ENCODE data around the gene ATAD3A.

The ATAD3A gene

DNA sequence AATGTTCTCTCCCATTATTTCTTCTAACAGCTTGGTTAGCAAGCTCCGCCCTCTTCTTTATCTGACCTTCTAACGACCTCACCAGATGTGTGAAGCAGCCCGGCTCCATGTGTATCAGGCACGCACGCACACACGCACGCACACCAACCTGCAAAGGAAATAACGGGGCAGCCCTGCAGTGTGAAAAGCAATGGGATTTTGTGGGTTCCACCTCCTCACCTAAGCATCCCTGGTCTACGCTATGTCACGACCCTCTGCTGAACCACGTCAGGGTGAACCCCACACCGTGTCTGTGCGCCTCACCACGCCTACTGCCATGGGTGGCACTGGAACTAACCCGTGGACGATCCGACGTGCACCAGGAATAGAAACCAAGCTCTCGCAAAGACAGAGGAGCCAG lies 52.3 kb downstream of the ATAD3A start:
- Histone ChIP-seq H3K4me3 (ENCODE audit: low read length) (no peak overlapping the region), H3K18ac (ENCODE audit: low read length) (no peak overlapping the region), H2BK5ac (ENCODE audit: low read length) (no peak overlapping the region), H3K79me1 (ENCODE audit: low read length) (peaks cover 23% of the 10 kb centered on the region), H4K5ac (ENCODE audit: low read length) (no peak overlapping the region), H3K23ac (ENCODE audit: low read length) (no peak overlapping the region), H2BK120ac (ENCODE audit: low read depth, low read length) (no peak overlapping the region), H3K56ac (ENCODE audit: low read length) (no peak overlapping the region), H2BK15ac (replicated peaks; ENCODE audit: low read depth) (no peak overlapping the region), H2AK5ac (ENCODE audit: low read length) (no peak overlapping the region), H3K79me2 (ENCODE audit: control insufficient read depth, insufficient read depth, low read length) (peaks cover 50% of the 10 kb centered on the region), H3K9ac (ENCODE audit: low read length) (no peak overlapping the region), H3K36me3 (ENCODE audit: control insufficient read depth, insufficient read depth, low read length) (peaks cover 17% of the 10 kb centered on the region), H3K27ac (ENCODE audit: low read depth, low read length) (no peak overlapping the region), H3K4me2 (ENCODE audit: low read length) (no peak overlapping the region), H4K8ac (ENCODE audit: low read depth, low read length) (no peak overlapping the region), H3K4ac (ENCODE audit: low read depth, low read length) (no peak overlapping the region), H3K4me1 (ENCODE audit: control insufficient read depth, low read depth, low read length) (no peaks in the 10 kb centered on the region), H3K27me3 (ENCODE audit: insufficient read depth, low read length, poor library complexity) (no peaks in the 10 kb centered on the region)
- no peak for DNase-seq
- no CpG with 5 or more reads among the region's 19 CpGs for WGBS (ENCODE audit: extremely low coverage, insufficient coverage, low lambda C conversion rate)

DNA sequence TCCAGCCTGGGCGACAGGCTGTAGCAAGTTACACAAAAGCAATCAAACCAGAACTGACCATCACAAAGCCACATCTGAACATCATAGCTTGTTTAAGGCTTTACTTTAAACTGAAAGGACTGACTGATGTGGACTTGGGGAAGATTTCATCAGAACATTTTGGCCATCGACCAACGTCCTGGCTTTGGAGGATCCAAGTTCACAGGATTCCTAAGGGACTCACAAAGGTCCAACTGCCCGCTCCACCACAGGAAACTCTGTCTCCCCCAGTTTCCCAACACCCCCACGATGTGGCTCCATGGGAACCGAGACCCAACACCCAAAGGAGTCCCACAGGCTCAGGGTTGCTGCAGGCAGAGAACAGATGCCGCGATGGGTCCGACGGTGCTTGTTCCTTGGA lies 53.4 kb downstream of the ATAD3A start:
- Histone ChIP-seq H3K23ac (ENCODE audit: low read length) (no peak overlapping the region), H3K4me1 (ENCODE audit: control insufficient read depth, low read depth, low read length) (no peaks in the 10 kb centered on the region), H2BK120ac (ENCODE audit: low read depth, low read length) (no peak overlapping the region), H3K27me3 (ENCODE audit: insufficient read depth, low read length, poor library complexity) (no peaks in the 10 kb centered on the region), H3K4me3 (ENCODE audit: low read length) (no peak overlapping the region), H3K4ac (ENCODE audit: low read depth, low read length) (no peak overlapping the region), H3K79me1 (ENCODE audit: low read length) (peaks cover 25% of the 10 kb centered on the region), H3K56ac (ENCODE audit: low read length) (no peak overlapping the region), H2AK5ac (ENCODE audit: low read length) (no peak overlapping the region), H2BK15ac (replicated peaks; ENCODE audit: low read depth) (no peak overlapping the region), H3K18ac (ENCODE audit: low read length) (no peak overlapping the region), H2BK5ac (ENCODE audit: low read length) (no peak overlapping the region), H3K79me2 (ENCODE audit: control insufficient read depth, insufficient read depth, low read length) (peaks cover 61% of the 10 kb centered on the region), H3K9ac (ENCODE audit: low read length) (no peak overlapping the region), H3K27ac (ENCODE audit: low read depth, low read length) (no peak overlapping the region), H4K8ac (ENCODE audit: low read depth, low read length) (no peak overlapping the region), H3K4me2 (ENCODE audit: low read length) (no peak overlapping the region), H4K5ac (ENCODE audit: low read length) (no peak overlapping the region), H3K36me3 (ENCODE audit: control insufficient read depth, insufficient read depth, low read length) (peaks cover 17% of the 10 kb centered on the region)
- DNase-seq, result no peak
- WGBS (ENCODE audit: extremely low coverage, insufficient coverage, low lambda C conversion rate), result no CpG with 5 or more reads among the region's 10 CpGs

DNA sequence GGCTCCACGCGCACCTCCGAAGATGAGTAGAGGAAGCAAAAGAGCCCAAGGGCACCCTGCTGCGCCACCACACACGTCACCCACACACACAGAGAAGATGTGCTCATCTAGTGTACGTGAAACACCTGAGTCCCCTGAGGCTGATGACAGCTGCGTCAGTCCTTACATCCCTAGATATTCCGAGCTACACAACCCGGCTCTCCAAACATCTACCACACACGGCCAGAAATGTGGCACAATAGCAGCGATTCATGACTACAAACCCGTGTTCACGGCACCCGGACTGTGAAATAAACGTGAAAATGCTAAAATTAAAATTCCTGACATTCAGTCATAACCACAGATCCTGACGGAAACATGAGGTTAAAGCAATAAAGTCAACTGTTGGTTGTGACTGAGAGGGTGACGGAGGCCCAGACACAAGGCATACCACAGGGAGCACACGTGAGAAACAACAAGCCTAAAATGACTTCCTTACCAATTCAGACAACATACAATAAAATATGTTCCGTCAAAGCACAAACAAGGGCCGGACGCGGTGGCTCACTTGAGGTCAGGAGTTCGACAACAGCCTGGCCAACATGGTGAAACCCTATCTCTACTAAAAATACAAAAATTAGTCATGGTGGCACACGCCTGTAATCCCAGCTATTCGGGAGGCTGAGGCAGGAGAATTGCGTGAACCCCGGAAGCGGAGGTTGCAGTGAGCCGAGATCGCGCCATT lies 55.4 kb downstream of the ATAD3A start:
- Histone ChIP-seq H3K4me1 (ENCODE audit: control insufficient read depth, low read depth, low read length) (no peaks in the 10 kb centered on the region), H3K18ac (ENCODE audit: low read length) (no peak overlapping the region), H3K56ac (ENCODE audit: low read length) (no peak overlapping the region), H2BK5ac (ENCODE audit: low read length) (no peak overlapping the region), H3K27ac (ENCODE audit: low read depth, low read length) (no peak overlapping the region), H3K27me3 (ENCODE audit: insufficient read depth, low read length, poor library complexity) (no peaks in the 10 kb centered on the region), H3K36me3 (ENCODE audit: control insufficient read depth, insufficient read depth, low read length) (peaks cover 17% of the 10 kb centered on the region), H4K5ac (ENCODE audit: low read length) (no peak overlapping the region), H2BK120ac (ENCODE audit: low read depth, low read length) (no peak overlapping the region), H3K23ac (ENCODE audit: low read length) (no peak overlapping the region), H2BK15ac (replicated peaks; ENCODE audit: low read depth) (no peak overlapping the region), H3K4me2 (ENCODE audit: low read length) (no peak overlapping the region), H3K79me2 (ENCODE audit: control insufficient read depth, insufficient read depth, low read length) (peaks cover 77% of the 10 kb centered on the region), H2AK5ac (ENCODE audit: low read length) (no peak overlapping the region), H3K79me1 (ENCODE audit: low read length) (peaks cover 25% of the 10 kb centered on the region), H3K9ac (ENCODE audit: low read length) (no peak overlapping the region), H3K4ac (ENCODE audit: low read depth, low read length) (no peak overlapping the region), H4K8ac (ENCODE audit: low read depth, low read length) (no peak overlapping the region), H3K4me3 (ENCODE audit: low read length) (no peak overlapping the region)
- WGBS (ENCODE audit: extremely low coverage, insufficient coverage, low lambda C conversion rate), result no CpG with 5 or more reads among the region's 31 CpGs
- no peak for DNase-seq

DNA sequence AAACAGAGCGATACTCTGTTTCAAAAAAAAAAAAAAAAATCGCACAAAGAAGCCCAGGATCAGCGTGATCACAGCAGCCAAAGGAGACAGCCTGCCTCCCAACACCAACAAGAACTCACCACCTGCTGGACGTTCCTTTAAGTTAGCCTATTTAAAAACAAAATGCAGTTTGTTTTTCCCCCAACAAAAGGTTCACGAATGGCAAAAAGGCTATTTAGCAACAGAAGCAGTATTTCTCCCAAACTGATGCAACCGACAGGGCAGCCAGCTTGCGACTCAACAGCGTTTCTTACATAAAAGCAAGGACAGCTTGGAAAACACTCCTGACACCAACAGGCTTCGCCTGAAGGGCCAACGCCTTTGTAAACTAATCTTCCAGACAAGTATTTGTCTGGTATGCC lies 55.9 kb downstream of the ATAD3A start:
- peak; percentile 24 for DNase-seq
- Histone ChIP-seq H3K27me3 (ENCODE audit: insufficient read depth, low read length, poor library complexity) (no peaks in the 10 kb centered on the region), H3K56ac (ENCODE audit: low read length) (no peak overlapping the region), H3K4me2 (ENCODE audit: low read length) (no peak overlapping the region), H4K5ac (ENCODE audit: low read length) (no peak overlapping the region), H2BK5ac (ENCODE audit: low read length) (no peak overlapping the region), H2BK120ac (ENCODE audit: low read depth, low read length) (no peak overlapping the region), H3K4ac (ENCODE audit: low read depth, low read length) (no peak overlapping the region), H3K23ac (ENCODE audit: low read length) (no peak overlapping the region), H3K18ac (ENCODE audit: low read length) (no peak overlapping the region), H3K9ac (ENCODE audit: low read length) (no peak overlapping the region), H3K4me1 (ENCODE audit: control insufficient read depth, low read depth, low read length) (no peaks in the 10 kb centered on the region), H3K36me3 (ENCODE audit: control insufficient read depth, insufficient read depth, low read length) (peaks cover 13% of the 10 kb centered on the region), H3K4me3 (ENCODE audit: low read length) (no peak overlapping the region), H4K8ac (ENCODE audit: low read depth, low read length) (no peak overlapping the region), H2BK15ac (replicated peaks; ENCODE audit: low read depth) (no peak overlapping the region), H2AK5ac (ENCODE audit: low read length) (no peak overlapping the region), H3K79me1 (ENCODE audit: low read length) (peaks cover 19% of the 10 kb centered on the region), H3K27ac (ENCODE audit: low read depth, low read length) (no peak overlapping the region), H3K79me2 (ENCODE audit: control insufficient read depth, insufficient read depth, low read length) (peaks cover 79% of the 10 kb centered on the region)
- WGBS (ENCODE audit: extremely low coverage, insufficient coverage, low lambda C conversion rate), result no CpG with 5 or more reads among the region's 10 CpGs

DNA sequence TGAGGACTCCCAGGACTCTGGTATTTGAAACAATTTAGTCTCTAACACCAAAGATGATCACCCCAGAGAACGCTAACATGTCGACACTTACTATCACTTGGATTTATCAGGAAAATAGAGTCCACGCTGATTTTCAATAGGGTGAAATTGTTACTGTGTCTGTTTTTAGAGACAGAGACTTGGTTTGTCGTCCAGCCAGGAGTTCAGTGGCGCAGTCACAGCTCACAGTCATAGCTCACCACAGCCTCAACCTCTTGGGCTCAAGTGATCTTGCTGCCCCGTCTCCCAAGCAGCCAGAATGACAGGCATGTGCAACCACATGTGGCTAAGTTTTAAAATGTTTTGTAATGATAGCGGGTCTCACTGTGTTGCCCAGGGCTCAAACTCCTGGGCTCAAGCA lies 57.4 kb downstream of the ATAD3A start:
- Histone ChIP-seq H3K27ac (ENCODE audit: low read depth, low read length) (no peak overlapping the region), H4K5ac (ENCODE audit: low read length) (no peak overlapping the region), H2BK120ac (ENCODE audit: low read depth, low read length) (no peak overlapping the region), H3K79me2 (ENCODE audit: control insufficient read depth, insufficient read depth, low read length) (peaks cover 89% of the 10 kb centered on the region), H3K4me3 (ENCODE audit: low read length) (no peak overlapping the region), H3K9ac (ENCODE audit: low read length) (no peak overlapping the region), H3K79me1 (ENCODE audit: low read length) (peaks cover 16% of the 10 kb centered on the region), H3K56ac (ENCODE audit: low read length) (no peak overlapping the region), H3K36me3 (ENCODE audit: control insufficient read depth, insufficient read depth, low read length) (peaks cover 7% of the 10 kb centered on the region), H3K18ac (ENCODE audit: low read length) (no peak overlapping the region), H3K4ac (ENCODE audit: low read depth, low read length) (no peak overlapping the region), H3K27me3 (ENCODE audit: insufficient read depth, low read length, poor library complexity) (no peaks in the 10 kb centered on the region), H3K4me1 (ENCODE audit: control insufficient read depth, low read depth, low read length) (no peaks in the 10 kb centered on the region), H3K23ac (ENCODE audit: low read length) (no peak overlapping the region), H4K8ac (ENCODE audit: low read depth, low read length) (no peak overlapping the region), H2BK5ac (ENCODE audit: low read length) (no peak overlapping the region), H2AK5ac (ENCODE audit: low read length) (no peak overlapping the region), H2BK15ac (replicated peaks; ENCODE audit: low read depth) (no peak overlapping the region), H3K4me2 (ENCODE audit: low read length) (no peak overlapping the region)
- DNase-seq, result no peak
- no CpG with 5 or more reads among the region's 7 CpGs for WGBS (ENCODE audit: extremely low coverage, insufficient coverage, low lambda C conversion rate)

Measured in mesendoderm (in vitro differentiated cells).